LNCAP (cell line): ENCODE results near the gene PRKG1.

Source experiments
- CTCF ChIP-seq: fragments of 450-650 bp; IDR thresholded peaks from 2 replicates; pipeline ENCODE4 v1.5.1; 2017; ENCODE audit warnings: mild to moderate bottlenecking

PRKG1 gene

DNA sequence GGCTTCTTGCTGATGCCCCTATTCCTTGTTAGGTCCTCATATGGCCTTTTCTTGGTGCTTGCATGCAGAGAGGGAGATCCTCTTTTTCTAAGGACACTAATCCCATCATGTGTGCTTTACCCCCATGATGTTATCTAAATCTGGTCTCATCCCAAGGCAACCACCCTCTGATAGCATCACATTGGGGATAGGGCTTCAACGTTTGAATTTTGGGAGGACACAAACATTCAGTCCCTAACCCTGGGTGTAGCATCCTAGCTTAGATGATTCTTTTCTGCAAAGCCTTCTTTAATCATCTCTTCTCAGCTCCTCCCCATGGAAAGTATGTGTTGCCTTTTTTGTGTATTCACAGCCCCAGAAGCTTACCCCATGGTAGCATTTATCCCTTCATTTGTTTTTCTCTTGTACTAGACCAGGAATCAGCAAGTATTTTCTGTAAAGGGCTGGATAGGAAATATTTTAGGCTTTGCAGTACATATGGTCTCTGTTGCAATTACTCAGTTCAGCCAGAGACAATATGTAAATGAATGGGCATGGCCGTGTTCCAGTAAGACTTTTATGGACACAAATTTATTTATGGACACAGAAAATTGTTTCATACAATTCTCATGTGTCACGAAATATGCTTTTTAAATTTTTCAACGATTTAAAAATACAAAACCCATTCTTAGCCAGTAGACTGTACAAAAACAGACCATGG is 726.6 kb downstream of the PRKG1 start:
- no peak for TF ChIP-seq CTCF

GRCh38 chr10:51802030-51802429 is 727.7 kb downstream of the PRKG1 start:
- TF ChIP-seq CTCF: no peak

DNA sequence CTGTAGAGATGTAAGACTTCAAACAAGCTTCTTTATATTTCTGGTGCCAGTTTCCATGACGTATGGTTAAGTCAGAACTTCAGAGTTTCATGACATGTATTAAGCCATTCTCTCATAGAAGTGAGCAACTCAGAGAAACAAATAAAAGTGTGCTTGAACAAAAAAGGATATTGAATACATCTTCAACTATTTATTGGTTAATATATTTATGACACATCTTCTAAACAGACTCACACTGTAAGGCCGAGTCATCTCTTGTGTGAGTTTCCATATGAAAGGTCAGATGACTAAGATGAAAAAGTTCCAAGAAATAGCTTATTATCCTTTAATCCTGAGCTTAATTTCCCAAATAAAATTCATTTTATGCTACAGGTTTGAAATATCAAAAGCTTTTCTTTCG is 730.6 kb downstream of the PRKG1 start:
- no peak for TF ChIP-seq CTCF

- TF ChIP-seq CTCF: no peak
Measured at GRCh38 chr10:51806079-51806835, 732.0 kb downstream of the PRKG1 start.

DNA sequence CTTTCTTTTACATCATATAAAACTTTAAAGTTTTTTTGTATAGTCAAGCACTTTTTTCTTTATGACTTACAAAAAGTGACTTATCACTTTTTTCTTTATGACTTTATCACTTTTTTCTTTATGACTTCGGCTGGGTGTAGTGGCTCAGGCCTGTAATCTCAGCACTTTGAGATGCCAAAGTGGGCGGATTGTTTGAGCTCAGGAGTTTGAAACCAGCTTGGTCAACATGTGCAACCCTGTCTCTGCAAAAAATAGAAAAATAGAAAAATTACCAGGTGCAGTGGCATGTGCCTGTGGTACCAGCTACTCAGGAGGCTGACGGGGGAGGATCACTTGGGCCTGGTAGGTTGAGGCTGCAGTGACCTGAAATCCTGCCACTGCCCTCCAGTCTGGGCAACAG is 733.9 kb downstream of the PRKG1 start:
- no peak for TF ChIP-seq CTCF

DNA sequence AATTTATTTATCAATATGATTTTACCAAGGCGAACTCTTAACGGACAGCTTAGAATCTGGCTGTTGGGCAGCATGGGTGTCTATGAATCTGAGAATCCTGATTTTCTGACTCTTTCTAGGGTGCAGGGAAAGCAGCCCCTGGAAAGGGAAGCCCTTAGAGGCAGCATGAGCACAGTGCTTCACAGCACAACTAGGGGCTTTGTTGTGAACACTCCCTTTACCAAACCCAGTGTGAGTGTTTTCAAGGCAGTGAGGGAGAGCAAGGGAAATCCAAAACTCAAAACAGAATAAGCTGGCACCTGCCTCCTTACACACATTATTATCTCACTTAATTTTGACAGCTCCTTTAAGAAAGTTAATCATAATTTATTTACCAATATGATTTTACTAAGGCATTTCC is 741.4 kb downstream of the PRKG1 start:
- TF ChIP-seq CTCF: no peak

GRCh38 chr10:51821045-51821444 is 746.8 kb downstream of the PRKG1 start:
- TF ChIP-seq CTCF: no peak
